Central memory CD8-positive, alpha-beta T cell (primary cell): Measurements from ENCODE around the gene NHERF1.

ENCODE experiments used
- ATAC-seq: fragments of 150-1000 bp; cut with Tn5 transposase; replicated peaks from 2 replicates; pipeline ENCODE4 v1.10.0; 2022; ENCODE audit warnings: mild to moderate bottlenecking, moderate FRiP score, moderate number of reproducible peaks; ENCODE audit not compliant: poor library complexity, severe bottlenecking; ENCODE audit errors: extremely low read depth
- DNase-seq, 2 donors: peaks; one replicate each; pipeline ENCODE4 v3.0.0; 2021; ENCODE audit warnings: low spot score in 2 of 2
- H3K27ac Mint-ChIP-seq: one replicate; pipeline ENCODE4 v1.8.0; 2022; ENCODE audit warnings: low read depth, mild to moderate bottlenecking, moderate library complexity, mixed read lengths
- H3K27me3 Mint-ChIP-seq: one replicate; pipeline ENCODE4 v1.8.0; 2022; ENCODE audit warnings: mixed read lengths
- H3K36me3 Mint-ChIP-seq: one replicate; pipeline ENCODE4 v1.8.0; 2022; ENCODE audit warnings: mild to moderate bottlenecking, moderate library complexity, mixed read lengths; ENCODE audit not compliant: insufficient read depth
- H3K4me1 Mint-ChIP-seq: one replicate; pipeline ENCODE4 v1.8.0; 2022; ENCODE audit warnings: mixed read lengths
- H3K4me3 Mint-ChIP-seq: one replicate; pipeline ENCODE4 v1.8.0; 2022; ENCODE audit warnings: mild to moderate bottlenecking, moderate library complexity, mixed read lengths
- H3K9me3 Mint-ChIP-seq: one replicate; pipeline ENCODE4 v1.8.0; 2022; ENCODE audit warnings: mixed read lengths

Gene NHERF1

DNA sequence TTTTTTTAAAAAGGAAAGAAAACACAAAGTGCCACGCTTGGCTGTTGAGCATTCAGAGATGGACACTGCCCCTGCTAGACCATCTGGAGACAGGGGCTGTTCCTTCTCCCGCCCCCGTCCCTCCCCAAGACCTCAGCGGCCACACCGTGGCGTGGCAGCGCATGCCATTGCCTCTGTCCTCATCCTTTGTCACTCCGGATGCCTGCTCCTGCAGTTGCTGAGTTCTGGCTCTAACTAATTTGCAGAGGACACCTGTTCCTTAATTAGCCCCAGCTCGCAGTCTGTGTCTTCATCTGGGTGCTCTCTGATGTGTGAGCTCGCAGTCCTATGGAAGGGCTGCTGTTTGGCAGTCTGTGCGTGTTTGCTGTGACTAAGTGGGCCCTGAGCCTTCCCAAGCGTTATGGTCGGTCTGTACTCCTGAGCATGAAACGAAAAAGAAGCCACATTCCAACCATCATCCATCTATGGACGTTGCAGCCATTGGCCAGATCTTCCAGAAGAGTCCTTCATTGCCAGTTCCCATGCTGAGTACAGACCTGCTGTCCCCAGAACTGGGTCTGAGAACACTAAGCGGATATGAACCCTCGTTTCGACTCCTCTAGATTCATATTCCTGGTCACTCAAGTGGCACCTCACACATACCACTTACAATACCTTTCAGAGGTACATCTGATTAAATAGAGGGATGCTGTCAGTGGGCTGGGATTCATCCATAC is 68.6 kb downstream of the NHERF1 start:
- no peaks in the 10 kb centered on the region for H3K27me3 Mint-ChIP-seq
- ATAC-seq (no peak), DNase-seq (no peak)
- H3K9me3 Mint-ChIP-seq: no peaks in the 10 kb centered on the region
- no peak overlapping the region for H3K27ac Mint-ChIP-seq
- H3K4me1 Mint-ChIP-seq: peaks cover 4% of the 10 kb centered on the region
- no peak overlapping the region for H3K4me3 Mint-ChIP-seq
- H3K36me3 Mint-ChIP-seq: peaks cover 19% of the 10 kb centered on the region

DNA sequence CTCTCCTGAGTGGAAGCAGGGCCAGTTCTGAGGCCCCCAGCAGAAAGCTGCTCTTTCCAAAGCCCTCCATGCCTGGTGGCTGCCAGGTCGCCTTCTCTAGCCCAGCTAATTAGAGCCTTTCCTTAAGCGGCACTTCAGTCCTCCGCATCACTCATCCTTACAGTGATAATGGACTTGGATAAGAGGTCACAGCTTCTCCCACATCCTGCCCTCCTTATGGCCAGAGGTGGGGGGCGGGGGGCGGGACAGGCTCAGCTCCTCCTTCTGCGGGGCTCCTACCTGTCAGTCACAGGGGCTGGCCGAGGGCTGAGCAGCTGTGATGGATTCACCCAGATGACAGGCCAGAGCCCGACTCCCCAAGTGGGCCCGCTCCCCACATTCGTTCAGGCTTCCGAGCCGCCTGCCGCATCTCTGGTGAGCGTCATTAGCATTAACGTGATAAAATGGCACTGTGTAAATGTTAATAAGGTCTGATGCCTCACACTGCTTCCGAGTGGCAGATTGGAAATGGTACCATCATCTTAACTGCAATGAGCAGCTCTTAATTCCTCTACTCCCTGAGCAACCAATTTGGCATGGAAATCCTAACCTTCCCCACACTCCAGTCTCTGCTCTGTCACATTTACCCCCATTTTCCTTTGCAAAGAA is 70.0 kb downstream of the NHERF1 start:
- peaks cover 14% of the 10 kb centered on the region for H3K36me3 Mint-ChIP-seq
- ATAC-seq (no peak), DNase-seq (no peak)
- H3K4me1 Mint-ChIP-seq: peaks cover 4% of the 10 kb centered on the region
- H3K27me3 Mint-ChIP-seq: no peaks in the 10 kb centered on the region
- H3K27ac Mint-ChIP-seq: no peak overlapping the region
- no peaks in the 10 kb centered on the region for H3K9me3 Mint-ChIP-seq
- no peak overlapping the region for H3K4me3 Mint-ChIP-seq
